ENCODE results near the gene MSL3.
A peak's percentile ranks its signal among the peaks of the same experiment; 100 is the strongest.

MSL3 gene

DNA sequence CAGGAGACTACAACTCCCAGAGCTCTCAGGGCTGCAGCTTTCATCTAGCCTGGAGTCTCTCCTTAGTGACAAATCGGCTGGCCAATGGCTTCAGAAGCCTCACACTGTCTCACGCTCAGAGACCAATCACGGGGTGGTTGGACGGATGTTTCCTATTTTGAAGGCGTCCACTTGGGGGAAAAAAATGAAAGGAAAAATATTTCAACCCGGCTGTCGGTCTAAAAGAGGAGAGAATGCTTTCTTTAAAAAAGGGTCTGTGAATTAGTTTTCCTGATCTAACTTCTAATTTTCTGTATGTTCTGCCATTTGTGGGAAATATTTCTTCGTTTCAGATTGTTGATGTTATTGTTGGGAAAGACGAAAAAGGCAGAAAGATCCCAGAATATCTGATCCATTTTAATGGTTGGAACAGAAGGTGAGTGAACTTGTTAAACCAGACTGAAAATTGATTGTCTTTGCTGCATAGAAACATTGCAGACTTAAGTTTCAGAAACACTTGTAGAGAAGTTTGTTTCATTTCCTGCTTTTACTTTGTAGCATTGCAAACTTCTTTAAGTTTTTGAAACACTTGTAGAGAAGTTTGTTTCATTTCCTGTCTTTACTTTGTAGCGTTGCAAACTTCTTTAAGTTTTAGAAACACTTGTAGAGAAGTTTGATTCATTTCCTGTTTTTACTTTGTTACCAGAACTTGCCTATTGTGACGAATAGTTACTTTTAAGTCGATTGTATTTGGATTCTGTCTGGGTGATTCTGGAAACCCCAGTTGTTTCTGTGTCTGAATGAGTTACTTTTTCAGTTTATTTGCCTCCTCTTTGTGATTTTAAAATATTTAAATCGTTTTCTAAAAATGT is 1.6 kb downstream of the MSL3 start:
- DNase-seq = peak; percentile 62

DNA sequence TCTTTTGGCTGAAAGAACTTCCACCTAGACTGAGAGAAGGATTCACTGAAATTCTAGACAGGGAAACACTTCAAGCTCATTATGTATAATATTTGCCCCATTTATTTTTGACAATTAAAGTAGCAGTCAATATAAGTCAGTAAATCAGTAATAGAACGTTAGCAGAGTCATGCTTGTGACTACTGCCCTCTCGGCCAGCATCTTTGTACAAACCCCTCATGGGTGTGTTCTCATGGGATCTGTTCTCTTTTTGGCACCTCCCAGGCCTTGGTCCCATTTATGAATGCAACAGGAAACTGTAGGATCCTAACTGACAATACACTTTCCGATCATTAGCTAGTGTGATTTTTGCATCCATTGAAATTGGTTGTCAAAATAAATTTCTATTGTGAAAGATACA is 2.9 kb downstream of the MSL3 start:
- no peak for DNase-seq

DNA sequence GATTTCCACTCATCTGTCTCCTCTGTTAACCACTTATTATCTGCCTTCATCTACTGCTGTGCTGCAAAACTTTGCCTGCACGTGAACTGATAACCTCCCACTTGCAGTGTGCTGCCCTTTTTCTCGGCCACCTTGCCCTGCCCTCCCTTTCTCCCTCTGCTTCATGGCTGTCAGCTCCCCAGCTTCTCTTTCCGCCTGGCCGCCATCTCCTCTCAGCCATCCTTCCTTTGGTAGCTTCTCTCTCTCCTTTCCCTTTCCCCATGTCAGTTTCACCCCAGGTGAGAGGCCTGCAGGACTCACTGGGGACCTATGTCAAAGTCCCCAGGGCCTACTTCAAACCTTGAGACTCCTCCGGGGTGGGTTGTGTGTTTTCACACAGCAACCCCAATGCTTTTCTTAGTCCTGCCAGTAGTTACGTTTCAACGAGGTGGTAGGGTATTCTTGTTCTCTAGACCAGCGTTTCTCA is 6.6 kb downstream of the MSL3 start:
- DNase-seq = no peak

DNA sequence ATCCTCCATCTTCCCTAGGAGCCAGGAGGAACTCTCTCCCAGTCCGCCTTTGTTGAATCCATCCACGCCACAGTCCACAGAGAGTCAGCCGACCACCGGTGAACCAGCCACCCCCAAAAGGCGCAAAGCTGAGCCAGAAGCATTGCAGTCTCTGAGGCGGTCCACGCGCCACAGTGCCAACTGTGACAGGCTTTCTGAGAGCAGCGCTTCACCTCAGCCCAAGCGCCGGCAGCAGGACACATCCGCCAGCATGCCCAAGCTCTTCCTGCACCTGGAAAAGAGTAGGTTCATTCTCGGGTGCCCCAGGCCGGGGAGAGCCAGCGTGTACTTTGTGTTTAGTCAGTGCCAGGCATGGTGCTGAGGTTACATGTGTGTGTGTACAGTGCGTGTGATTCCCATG is 7.4 kb downstream of the MSL3 start:
- DNase-seq = no peak

DNA sequence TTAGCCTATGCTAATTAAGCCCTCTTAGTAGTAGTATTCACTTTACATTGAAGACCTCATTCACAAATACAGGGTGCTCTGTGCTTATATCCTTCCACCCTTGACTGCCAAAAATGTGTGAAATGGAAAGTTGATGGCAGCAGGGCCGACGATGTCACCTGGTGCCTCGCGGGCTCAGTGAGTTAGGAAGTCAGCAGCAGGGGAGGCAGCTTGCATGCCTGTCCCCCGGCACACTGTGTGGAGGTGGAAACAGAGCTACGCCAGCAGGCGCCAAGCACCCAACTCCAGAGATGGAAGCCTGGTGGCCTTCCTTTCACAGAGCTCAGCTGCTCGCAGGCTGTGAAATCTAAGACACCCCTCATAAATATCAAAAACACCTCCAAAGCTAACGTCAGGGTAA is 8.4 kb downstream of the MSL3 start:
- DNase-seq = no peak

DNA sequence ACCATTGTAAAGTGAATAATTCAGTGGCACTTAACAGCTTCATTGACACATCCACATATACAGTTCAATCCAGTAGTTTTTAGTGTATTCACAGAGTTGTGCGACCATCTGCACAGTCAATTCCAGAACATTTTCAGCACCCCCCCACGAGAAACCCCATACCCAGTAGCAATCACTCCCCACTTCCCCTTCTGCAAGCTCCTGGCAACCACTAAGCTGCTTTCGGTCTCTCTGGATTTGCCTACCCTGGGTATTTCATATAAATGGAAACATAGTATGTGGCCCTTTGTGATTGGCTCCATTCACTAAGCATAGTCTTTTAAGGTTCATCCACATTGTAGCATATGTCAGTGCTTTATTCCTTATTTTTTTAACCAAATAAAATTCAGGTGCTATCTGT is 10.0 kb downstream of the MSL3 start:
- no peak for DNase-seq

DNA sequence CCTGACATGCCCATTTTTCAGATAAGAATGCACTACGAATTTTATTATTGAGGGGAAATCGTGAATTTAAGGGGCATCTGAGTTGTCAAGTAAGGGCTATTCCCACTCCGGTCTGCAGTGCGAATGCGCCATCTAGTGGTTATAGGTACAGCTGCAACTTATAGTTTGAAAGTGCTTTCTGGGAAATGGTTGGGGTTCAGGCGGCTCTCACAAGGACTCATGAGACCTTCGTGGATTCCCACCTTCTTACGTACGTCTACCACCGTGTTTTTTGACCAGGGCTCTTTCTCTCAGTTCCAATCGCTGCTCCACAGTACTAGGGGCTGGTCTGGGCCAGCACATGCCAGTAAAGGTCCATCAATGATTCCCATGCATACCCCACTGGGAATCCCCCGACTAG is 12.3 kb downstream of the MSL3 start:
- no peak for DNase-seq

DNA sequence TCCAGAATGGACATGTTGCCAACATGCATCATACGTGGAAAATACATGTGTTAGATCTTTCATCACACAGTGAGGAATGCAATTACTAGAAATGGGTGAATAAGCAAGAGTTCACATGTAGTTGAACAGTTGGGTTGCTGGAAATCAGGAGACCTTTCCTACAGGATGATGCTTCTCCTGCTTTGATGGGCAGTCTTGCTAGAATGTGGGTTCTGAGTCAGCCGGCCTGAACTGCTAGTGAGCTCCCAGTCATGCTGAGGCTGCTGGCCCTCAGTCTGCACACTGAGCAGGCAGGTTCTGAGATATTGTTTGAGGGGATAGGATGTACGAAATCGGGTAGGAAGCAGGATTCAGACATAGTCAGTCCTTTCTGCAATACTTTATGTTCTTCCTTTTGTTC is 20.2 kb downstream of the MSL3 start:
- no peak for DNase-seq

DNA sequence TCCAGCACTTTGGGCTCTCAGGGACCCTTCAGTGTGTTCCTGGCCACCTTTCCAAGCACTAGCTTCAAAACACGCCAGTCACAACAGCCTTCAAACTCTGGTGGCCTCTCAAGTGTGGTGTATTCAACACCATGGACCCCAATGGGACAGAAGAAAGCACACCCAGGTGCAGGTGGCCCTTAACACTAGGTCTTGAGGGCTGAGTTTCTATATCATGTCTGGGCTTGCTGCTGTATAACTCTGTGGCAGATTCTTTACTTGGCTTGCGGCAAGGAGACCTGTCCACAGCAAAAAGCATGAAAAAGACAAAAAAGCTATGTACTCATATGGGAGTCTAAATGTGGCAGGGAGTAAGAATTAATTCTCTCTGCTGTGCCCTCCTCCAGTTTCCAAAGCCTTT is 23.1 kb downstream of the MSL3 start:
- DNase-seq = no peak

DNA sequence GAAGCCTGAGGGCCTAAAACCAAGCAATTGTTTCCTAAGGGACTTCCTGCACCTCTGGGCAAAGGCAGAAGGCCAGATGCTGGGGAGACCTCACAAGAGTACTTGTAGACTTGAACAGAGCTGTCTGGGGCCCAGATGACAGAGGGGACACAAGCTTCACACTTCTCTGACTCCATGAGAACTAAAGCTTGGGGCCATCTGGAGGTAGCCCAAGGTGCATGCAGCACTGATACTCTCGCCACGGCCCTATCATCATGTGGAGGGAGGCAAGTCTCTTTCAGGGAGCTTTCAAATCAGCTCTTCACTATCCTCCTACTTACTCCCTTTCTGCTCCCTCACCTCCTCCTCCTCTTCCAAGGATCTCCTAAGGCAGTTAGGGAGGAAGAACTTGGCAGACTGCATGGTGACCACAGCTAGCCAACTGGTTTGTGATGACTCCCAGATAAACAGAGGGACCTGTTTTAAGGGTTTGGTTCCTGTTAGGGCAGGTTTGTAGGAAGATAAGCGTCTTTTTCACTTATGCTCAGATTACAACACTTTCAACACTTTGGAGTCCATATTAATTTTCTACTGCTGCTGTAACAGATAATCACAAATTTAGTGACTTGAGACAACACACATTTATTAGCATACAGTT is 23.8 kb downstream of the MSL3 start:
- no peak for DNase-seq

DNA sequence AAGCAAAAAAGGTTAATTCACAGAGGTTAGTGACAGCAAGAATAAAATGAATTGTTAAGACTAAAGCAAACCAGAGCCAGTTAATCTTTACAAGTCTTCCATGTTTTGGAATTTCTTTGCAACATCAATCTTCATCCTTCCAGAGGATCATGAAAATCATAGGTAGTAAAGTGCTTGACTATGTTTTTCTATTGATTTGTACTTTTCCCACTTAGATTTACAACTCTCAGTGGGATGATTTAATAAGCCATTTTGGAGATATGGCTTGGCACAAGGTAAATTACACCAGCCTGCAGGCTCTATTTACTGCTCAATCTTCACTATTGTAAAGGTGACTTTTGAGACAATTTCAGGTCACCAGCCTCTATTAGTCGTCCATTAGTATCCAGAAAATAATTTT is 26.5 kb downstream of the MSL3 start:
- DNase-seq = no peak

DNA sequence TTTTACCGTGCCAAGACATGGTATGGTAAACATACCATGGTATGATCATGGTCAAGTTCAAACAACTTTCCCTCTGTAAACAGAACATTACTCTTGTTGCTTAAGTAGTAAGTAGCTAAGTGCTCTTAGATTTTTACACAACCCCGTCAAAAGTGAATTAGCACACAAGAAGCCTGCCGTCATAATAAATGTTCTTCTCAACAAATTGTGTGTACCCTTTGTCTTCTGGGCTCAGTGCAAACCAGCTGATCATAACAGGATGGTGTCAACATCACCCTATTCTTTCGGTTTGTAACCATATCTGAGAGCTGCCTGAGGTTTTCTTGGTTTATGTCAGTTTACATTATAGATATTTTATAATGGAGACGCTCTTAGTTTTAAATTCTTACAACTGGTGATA is 28.8 kb downstream of the MSL3 start:
- no peak for DNase-seq

DNA sequence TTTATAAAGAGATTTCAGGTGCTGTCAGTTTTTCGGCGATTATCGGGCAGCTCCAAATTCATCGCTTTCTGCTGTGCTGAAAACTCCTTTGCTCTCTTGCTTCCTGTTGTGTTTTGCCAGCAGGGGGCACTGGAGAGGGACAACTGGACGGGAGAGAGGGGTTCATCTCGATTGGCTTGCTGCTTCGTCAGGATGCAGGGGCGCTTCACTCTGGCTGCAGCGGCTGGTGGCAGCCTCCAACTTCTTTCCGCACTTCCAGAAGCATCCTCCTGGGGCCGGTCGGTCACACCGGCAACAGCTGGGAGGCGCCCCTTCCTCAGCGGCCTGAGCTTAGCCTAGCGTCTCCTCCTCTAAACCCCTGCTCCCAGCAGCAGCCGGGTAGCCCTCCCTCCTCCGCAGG is 29.5 kb downstream of the MSL3 start:
- DNase-seq = peak; percentile 65

DNA sequence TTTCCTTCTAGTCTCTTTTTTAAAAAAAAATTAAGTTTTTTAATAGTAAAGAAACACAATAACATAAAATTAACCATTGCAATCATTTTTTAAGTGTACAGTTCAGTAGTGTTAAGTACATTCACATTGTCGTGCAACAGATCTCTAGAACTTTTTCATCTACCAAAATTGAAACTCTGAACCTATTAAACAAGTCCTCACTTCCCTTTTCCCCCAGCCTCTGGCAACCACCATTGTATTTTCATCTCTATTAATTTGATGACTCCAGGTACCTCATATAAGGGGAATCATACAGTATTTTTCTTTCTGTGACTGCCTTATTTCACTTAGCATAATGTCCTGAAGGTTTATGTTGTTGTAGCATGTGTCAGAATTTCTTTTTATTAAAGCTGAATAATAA is 31.8 kb downstream of the MSL3 start:
- DNase-seq = no peak

DNA sequence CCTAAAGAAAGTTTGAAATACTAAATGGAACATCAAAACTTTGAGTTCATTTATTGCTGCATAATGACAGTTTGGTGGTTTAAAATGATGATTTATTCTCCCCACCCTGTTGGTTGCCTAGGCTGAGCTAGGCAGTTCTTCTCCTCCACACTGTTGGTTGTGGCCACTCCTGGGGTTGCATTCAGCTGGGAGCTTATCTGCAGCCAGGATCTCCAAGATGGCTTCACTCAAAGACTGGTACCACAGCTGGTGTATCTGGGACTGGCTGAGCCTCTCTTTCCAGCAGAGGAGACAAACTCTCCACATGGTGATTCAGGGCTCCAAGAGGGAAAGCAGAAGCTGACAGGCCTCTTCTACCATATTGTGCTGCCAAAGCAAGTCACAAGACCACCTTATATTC is 33.1 kb downstream of the MSL3 start:
- DNase-seq = no peak

DNA sequence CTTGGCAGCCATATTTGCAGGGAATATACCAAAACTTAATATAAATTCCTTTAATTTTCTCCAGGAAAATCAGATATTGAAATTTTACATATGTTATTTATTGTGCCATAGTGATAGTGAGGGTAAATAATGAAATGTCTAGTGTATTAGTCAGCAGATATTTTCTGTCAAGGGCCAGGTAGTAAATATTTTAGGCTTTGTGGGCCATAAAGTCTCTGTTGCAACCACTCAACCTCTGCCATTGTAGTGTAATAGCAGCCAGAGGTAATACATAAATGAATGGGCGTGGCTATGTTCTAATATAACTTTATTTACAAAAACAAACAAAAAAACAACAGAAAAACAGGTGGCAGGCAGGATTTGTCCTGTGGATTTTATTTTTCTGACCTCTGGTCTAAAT is 33.5 kb downstream of the MSL3 start:
- no peak for DNase-seq

DNA sequence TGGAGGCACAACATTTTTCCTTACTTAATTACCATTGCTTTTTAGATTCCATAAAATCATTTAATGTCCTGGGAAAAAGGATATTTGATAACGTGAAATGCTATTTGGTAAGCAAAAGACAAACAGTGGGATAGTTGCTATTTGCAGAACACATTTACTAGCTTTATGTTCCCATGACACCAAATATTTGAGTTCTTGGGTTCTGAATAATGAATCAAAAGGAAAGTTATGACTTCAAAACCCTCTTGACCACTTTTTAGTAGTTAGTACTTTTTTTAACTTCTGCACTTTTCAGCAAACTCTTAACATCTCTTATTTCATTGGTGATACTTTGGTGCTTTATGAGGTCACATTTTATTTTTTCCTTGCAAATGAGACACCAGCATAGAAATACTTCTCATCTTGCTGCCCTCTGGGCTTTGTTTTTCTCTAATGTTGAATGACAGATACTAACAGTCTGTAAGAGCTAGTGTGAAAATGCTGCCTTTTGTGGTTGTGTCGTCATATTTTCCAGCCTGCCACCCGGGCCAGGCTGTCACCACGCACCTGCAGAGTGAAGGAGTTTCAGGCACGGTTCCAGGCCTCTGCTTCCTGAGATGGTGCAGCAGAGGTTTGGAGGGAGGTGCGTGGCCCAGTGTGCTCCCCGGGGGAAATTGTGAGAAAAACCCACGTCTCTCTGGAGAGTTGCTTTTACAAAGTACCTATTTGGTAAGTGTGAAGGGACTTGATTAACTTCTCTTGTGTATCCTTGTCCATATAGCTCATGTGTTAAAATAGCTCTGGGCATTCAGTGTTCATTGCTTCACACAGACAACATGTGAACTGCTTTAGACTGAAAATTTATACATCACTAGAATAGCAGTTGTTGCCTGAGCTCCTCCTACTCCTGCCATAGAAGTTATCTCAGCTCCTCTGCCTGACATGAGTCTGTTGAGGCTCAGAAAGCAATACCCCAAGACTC is 34.7 kb downstream of the MSL3 start:
- peak; percentile 27 for DNase-seq

DNA sequence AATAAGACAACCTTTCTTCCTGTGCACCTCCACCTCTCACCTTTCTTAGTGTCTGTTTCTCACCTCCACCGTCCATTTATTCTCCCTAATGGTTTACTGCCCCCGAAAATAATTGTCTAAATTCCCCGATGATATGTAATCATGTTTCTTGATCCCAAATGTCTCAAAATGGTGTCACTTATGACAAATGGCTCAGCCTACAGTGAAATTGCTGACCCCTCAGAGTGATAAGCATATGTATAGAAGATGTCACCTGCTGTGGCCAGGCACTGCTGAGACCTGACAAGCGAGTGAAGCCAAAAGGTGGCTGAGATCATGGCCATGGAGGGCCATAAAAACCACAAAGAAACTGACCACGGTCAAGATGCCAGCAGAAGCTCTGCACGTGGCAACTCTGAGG is 35.7 kb downstream of the MSL3 start:
- no peak for DNase-seq

DNA sequence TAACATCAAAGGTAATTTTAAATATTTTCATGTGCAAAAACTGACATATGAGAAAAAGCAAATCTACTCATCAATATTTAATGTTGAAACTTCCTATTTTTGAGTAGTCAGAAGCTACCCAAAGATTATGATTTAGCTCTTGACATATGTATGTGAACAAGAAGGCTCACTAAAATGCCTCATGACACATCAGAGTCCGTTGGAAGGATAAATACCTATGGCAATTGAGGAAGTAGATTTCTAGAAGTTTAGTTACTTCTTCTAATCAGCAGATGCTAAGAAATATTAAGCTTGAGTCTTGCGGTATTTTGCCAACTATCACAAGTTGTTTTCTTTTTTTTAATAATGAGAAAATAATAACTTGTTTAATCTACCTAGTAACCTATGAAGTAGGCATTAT is 55.3 kb downstream of the MSL3 start:
- no peak for DNase-seq

All from T-helper 9 cell (primary cell).